G401.6 (cell line): ENCODE measurements around the gene RARRES2.
A peak's percentile ranks its signal among the peaks of the same experiment; 100 is the strongest.

Experiments used
- FAIRE-seq: peaks from 2 replicates; lab custom pipeline; 2012; peaks lifted over from hg19 to GRCh38; lab: Jason Lieb, UNC

Gene RARRES2

GRCh38 chr7:150376560-150376959 lies 35.1 kb upstream of the RARRES2 start:
- FAIRE-seq, result no peak

DNA sequence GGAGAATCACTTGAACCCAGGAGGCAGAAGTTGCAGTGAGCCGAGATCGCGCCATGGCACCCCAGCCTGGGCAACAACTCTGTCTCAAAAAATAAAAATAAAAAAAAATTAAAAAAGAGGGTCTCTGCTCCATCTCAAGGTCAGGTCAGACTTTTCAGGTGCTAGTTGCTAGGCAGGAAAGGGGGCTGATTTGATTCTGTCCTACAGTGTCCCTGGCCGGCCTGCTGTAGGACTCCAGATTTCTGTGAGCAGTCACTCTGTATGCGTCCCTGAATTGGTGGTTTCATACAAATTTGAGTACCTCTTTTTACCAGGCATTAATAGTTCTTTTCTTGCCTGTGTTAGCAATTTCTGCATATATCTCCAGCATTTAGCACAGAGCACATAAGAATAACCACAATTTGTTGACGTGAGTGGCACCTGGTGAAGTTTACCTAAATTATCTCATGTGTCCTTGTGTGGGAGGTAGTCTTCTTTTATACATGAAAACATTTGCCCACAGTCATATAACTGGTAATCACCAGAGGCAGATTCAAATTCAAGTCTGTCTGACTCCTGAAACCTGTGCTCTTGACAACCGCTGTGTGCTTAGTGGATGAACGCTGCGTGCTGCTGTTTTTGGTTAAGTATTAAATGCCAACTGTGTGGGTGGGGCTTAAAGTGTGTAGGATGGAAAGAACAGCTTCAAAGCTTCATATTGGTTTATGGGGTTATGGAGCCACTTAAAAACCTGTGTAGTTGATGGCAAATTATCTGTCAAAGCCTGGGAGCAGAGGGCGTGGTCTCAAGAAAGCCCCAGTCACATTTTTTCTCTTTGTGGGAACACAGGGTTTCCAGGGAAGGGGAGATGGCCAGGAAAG lies 34.5 kb upstream of the RARRES2 start:
- FAIRE-seq, result no peak

DNA sequence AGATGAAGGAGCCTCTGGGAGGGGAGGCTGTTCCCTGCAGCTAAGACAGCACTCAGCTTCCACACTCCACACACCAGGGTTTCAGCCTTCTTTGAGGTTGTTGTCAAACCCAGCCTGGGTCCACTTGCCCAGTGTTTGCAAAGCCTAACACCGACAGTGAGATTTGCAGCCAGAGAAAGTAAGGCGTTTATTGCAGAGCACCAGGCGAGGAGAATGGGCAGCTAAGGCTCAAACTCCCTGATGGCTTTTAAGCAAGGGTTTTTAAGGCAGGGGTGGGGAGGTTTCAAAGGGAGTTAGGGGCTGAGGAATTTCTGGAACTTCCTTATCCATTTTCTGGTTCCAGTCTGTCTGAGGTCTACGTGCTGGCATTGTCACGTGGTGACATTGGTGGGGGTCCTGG lies 33.0 kb upstream of the RARRES2 start:
- FAIRE-seq, result no peak

DNA sequence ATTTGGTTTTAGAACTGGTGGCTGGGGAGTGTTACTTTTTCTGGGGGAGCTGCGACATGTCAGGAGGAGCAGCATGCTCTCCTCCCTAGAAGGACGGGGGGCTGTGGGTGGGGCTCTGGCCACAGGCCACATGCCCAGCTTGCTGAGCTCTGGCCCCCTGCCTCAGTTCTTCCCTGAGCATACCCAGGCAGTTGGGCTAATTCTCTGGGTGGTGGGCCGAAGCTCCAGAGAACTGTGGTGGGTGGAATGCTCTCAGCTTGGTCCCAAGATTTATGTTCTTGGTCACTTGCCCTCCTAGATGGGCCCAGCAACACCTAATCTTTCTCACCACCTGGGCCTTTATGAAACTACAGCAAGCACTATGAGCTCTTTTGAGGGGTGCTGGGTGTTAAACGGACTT lies 32.6 kb upstream of the RARRES2 start:
- FAIRE-seq, result no peak

- no peak for FAIRE-seq
Measured at GRCh38 chr7:150373049-150373801, 31.8 kb upstream of the RARRES2 start.

DNA sequence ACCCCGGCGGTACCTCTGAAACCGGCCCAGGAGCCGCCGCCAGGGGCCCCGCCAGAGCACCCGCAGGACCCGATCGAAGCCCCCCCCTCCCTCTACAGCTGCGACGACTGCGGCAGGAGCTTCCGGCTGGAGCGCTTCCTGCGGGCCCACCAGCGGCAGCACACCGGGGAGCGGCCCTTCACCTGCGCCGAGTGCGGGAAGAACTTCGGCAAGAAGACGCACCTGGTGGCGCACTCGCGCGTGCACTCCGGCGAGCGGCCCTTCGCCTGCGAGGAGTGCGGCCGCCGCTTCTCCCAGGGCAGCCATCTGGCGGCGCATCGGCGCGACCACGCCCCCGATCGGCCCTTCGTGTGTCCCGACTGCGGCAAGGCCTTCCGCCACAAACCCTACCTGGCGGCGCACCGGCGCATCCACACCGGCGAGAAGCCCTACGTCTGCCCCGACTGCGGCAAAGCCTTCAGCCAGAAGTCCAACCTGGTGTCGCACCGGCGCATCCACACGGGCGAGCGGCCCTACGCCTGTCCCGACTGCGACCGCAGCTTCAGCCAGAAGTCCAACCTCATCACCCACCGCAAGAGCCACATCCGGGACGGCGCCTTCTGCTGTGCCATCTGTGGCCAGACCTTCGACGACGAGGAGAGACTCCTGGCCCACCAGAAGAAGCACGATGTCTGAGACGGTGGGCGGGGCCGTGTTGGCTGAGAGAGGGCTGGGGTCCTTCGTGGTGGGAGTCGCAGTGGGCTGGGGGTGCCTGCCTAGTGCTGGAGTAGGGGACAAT lies 31.0 kb upstream of the RARRES2 start:
- FAIRE-seq, result no peak

GRCh38 chr7:150371996-150372270 lies 30.5 kb upstream of the RARRES2 start:
- FAIRE-seq, result no peak

DNA sequence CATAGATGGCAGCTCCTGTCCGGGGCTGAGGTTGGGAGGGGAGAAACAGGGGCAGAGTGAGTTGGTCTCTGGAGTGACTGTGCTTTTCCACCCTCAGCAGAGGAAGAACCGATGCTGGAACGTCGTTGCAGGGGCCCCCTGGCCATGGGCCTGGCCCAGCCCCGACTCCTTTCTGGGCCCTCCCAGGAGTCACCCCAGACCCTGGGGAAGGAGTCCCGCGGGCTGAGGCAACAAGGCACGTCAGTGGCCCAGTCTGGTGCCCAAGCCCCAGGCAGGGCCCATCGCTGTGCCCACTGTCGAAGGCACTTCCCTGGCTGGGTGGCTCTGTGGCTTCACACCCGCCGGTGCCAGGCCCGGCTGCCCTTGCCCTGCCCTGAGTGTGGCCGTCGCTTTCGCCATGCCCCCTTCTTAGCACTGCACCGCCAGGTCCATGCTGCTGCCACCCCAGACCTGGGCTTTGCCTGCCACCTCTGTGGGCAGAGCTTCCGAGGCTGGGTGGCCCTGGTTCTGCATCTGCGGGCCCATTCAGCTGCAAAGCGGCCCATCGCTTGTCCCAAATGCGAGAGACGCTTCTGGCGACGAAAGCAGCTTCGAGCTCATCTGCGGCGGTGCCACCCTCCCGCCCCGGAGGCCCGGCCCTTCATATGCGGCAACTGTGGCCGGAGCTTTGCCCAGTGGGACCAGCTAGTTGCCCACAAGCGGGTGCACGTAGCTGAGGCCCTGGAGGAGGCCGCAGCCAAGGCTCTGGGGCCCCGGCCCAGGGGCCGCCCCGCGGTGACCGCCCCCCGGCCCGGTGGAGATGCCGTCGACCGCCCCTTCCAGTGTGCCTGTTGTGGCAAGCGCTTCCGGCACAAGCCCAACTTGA lies 29.9 kb upstream of the RARRES2 start:
- no peak for FAIRE-seq

GRCh38 chr7:150370612-150371071 lies 29.2 kb upstream of the RARRES2 start:
- no peak for FAIRE-seq

DNA sequence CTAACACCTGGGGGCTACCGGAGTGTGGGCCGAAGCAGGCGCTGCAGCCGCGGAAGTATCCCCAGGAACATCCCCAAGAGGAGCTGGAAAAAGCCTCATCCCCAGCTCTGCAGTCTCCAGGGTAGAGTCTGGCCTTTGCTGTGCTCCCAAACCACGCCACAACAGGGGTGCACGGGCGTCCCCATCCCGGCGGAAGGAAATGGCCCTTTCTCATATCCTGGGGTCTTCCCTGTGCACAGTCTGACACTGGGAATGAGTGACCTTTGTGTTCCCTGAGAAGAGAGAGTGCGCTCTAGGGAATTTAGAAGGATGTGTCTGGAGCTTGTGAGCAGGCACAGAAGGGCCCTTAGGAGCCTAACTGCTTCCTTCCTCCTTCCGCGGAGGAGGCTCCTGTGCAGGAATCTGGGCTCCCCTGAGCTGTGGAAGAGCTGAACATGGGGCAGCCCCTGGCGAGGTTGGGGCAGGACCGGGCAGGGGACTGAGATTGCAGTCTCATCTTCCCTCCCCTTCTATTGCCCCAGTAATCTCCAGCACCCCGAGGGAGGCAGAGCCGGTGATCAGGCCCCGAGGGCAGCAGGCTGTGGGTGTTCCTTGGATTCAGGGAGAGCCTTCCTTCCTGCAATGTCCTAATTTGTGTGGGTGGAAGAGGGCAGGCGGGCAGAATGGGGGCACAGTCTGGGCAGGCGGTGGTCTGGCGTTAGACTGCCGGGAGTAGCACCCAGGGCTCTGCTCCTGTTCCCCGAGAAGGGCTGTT lies 28.5 kb upstream of the RARRES2 start:
- no peak for FAIRE-seq

DNA sequence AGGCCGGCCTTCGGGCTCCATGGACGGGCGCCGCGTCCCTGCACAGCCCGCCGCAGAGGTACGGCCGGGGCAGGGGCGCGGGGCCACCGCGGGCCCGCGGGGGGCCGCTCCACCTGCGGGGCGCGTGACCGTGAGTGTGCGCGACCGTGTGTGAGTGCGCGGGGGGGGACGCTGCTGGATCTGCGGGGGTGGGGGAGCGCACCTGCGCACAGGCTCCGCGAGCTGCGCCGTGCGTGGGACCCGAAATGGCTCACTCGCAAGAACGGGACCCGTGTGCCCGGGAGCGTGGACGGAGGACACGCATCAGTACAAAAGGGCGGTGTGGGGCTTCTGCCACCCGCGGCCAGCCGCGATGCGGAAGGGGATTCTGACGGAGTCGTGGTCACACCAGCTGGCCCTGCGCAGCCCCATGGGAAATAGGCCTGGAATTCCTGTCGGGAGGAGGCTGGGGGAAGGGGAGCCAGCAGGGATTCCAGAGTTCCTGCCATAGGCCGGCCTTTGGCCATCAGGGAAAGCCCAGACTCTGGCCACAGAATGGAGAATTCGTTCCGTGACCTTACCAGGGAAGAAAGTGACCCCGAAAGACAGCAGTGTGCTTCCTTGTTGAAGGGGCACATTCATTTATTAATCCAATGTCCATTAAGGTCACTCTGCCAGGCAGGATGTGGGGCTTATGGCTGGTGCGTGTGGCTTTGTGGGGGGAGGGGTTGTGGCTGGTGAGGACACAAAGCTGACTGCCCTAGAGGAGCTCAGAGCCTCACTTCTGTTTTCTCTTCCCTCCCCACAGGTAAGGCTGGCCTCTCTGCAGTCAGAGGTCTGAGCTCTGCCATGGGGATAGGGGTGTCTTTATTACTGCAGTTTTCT lies 27.7 kb upstream of the RARRES2 start:
- FAIRE-seq, result no peak

DNA sequence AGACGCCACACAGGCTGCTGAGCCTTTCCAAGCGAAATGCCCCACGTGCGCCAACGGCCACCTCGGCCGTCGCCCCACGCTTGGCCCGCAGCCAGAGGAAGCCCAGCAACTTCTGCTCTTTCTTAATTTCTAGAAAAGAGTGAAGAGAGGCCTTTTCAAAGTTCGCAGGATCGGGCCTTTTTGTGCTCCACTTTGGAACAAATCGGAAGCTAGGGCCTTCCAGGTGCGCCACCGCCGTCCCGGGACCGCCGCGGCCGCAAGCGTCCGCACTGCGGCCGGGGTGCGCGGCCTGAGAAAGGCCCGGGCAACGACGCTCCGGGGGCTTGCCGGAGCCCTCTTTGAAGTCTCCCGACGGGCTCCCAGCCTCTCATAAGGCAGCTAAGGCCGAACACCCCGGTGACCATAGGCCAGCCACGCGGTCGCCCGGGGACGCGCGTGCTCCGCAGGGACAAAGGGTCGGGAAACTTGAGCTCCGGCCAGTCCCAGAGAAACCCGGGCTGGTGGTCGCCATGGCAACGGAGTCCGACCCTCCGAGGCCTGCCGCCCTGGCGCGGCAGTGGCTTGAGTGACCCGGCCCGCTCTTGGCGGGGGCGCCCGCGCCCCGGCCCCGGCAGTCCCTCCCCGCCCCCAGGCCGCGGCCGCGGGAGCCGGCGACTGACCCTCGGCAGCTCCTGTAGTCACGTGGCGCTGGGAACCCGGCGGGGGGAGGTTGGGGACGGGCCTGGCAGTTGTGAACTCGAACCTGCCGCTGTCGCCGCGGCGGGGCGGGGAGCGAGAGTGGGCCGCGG lies 26.9 kb upstream of the RARRES2 start, which contains the start of gene REPIN1:
Gene REPIN1 (plus strand): TSS at position 727 of the 788 bp plus-strand sequence. CDS start 890 bp downstream, outside the sequence.
- no peak for FAIRE-seq

GRCh38 chr7:150367677-150368095 lies 26.3 kb upstream of the RARRES2 start:
- FAIRE-seq, result peak; percentile 63

DNA sequence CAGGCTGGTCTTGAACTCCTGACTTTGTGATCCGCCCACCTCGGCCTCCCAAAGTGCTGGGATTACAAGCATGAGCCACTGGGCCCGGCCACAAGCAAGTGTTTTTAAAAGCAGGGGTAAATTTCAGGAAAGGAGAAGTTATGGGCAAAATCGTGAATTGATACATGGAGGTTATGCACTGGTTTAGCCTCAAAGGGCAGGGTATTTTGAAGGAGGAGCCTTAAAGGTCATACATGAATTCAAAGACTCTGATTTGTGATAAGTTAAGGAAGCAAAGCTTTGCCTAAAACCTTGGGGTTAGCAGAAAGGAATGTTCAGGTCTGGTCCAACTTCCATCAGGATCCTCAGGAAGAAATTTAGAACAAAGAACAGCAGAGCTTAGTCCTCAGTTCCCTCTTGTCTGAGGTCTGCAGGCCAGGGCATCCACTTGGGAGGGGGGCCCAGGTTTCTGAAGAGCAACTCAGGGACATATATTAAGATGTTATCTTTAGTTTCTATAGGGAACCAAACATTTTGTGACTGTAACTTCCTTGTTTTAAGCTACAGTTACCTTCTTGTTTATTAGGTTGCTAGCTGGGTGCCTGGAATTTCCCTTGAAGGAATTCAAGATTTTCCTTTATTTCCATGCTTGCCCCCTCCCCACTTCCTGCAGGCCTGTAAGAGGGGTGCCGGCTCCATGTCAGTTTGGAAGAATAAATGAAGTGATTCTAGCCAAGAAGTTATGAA lies 24.4 kb upstream of the RARRES2 start:
- peak; percentile 13 for FAIRE-seq

DNA sequence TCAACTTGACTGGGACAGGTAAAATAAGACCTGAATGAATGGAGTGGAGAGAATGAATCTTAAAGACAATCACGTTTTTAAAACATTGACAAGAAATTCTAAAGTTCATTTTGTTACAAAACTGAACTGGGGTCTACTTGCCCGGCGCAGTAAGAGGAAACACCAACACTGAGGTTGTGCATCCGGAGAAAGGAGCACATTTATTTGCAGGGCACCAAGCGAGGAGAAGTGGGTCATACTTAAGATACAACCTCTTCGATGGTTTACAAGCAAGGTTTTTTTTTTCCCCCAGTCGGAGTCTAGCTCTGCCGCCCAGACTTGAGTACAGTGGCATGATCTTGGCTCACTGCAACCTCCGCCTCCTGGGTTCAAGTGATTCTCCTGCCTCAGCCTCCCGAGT lies 23.8 kb upstream of the RARRES2 start:
- FAIRE-seq, result no peak

GRCh38 chr7:150363872-150364271 lies 22.4 kb upstream of the RARRES2 start:
- no peak for FAIRE-seq

DNA sequence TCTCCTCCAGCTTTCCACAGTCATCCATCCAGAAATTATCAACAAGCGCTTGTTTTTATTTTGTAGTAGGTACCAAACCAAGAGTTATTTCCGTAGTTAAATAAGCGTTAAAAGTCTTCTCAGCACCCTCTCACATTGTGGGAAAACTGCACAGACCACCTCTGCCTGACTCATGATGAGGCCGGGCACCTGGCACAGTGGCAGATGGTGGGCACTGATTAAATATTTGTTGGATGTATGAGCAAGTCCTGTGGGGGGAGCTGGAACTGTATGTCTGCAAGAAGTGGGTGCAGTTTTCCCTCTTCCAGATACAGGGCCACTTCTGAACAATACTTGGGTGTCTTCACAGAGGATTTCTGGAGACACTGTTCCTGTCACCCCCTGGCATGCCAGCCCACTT lies 21.9 kb upstream of the RARRES2 start:
- no peak for FAIRE-seq

- FAIRE-seq, result no peak
Measured at GRCh38 chr7:150361807-150362621, 20.6 kb upstream of the RARRES2 start.
